ENCODE measurements around the gene GIMAP2. TPM values are rescaled to one million over a fixed set of nuclear protein-coding genes. Genes with fewer than 3 reads are reported as not detected.
"Not testable (repeated sequence)": the region's sequence is repeated elsewhere in the genome, so short reads cannot be mapped to it uniquely, and the experiment has no call there.

The GIMAP2 gene
- 10 to 100 TPM; 45.0 to 49.5 TPM for total RNA-seq

- peak; percentile 56 for DNase-seq
- intact Hi-C loops (cut with micrococcal nuclease): loop anchor here (1.0 to 5.0 kb wide), 7 partner anchors 17 to 235 kb away; partner anchors contain the start of genes GIMAP1, GIMAP7 and GIMAP8
- Mint-ChIP-seq H3K27me3 (ENCODE audit: low read depth) (no peaks in the 10 kb centered on the region), H3K4me1 (ENCODE audit: low read depth) (peaks cover 73% of the 10 kb centered on the region), H3K36me3 (ENCODE audit: low read depth) (peaks cover 51% of the 10 kb centered on the region), H3K27ac (peak within 1 kb of the TSS; percentile 98), H3K9me3 (peaks cover 18% of the 10 kb centered on the region), H3K4me3 (peak within 1 kb of the TSS; percentile 93)
- CTCF ChIA-PET: interaction anchor here (0.6 to 1.7 kb wide), 13 partner anchors 9 to 247 kb away, joined by 3 to 7 read pairs (median 3); partner anchors contain the start of genes GIMAP4 and GIMAP8
Measured at GRCh38 chr7:150685219-150686029, at the start of gene GIMAP2. Gene GIMAP2, plus strand, starts transcription at chr7:150685706. Its CDS starts 1,354 bp downstream, at chr7:150687060.

- no peak overlapping the region for H3K27ac Mint-ChIP-seq
- peaks cover 24% of the 10 kb centered on the region for H3K36me3 Mint-ChIP-seq (ENCODE audit: low read depth)
- CTCF ChIA-PET: interaction anchor here (1.0 kb wide), 1 partner anchor 10 kb away, joined by 3 read pairs; no protein-coding TSS in a partner anchor
- H3K9me3 Mint-ChIP-seq: peaks cover 26% of the 10 kb centered on the region
- no peak for DNase-seq
- no peak overlapping the region for H3K4me3 Mint-ChIP-seq
- intact Hi-C loops (cut with micrococcal nuclease): no loop called here
- H3K27me3 Mint-ChIP-seq (ENCODE audit: low read depth): no peaks in the 10 kb centered on the region
- peaks cover 52% of the 10 kb centered on the region for H3K4me1 Mint-ChIP-seq (ENCODE audit: low read depth)
Measured at GRCh38 chr7:150641854-150642253, 43.7 kb upstream of the GIMAP2 start.

DNA sequence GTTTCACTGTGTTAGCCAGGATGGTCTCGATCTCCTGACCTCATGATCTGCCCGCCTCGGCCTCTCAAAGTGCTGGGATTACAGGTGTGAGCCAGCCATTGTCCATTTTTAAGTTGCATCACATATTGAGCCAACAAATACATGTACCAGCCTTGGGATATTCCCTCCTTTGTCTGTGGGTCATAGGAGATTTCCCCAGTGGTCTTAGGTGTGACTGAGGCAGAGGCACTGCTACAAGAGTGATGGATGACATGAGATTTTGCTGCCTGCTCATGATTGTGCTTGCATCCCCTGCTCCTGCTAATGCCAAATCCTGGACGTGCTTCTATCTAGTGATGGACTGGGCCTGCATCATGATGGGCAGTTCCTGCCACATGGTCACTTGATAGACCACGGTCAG, 42.6 kb upstream of the GIMAP2 start:
- peaks cover 51% of the 10 kb centered on the region for H3K4me1 Mint-ChIP-seq (ENCODE audit: low read depth)
- H3K9me3 Mint-ChIP-seq: peaks cover 22% of the 10 kb centered on the region
- no peaks in the 10 kb centered on the region for H3K27me3 Mint-ChIP-seq (ENCODE audit: low read depth)
- no peak overlapping the region for H3K4me3 Mint-ChIP-seq
- DNase-seq: no peak
- H3K27ac Mint-ChIP-seq: no peak overlapping the region
- CTCF ChIA-PET: no interaction called here
- H3K36me3 Mint-ChIP-seq (ENCODE audit: low read depth): peaks cover 27% of the 10 kb centered on the region
- intact Hi-C loops (cut with micrococcal nuclease): no loop called here

GRCh38 chr7:150645259-150646020, 40.1 kb upstream of the GIMAP2 start:
- H3K27ac Mint-ChIP-seq: peak overlapping the region; percentile 25
- peaks cover 57% of the 10 kb centered on the region for H3K4me1 Mint-ChIP-seq (ENCODE audit: low read depth)
- CTCF ChIA-PET: interaction anchor here (0.6 to 1.5 kb wide), 2 partner anchors 23 to 196 kb away, joined by 4 read pairs; no protein-coding TSS in a partner anchor
- peaks cover 15% of the 10 kb centered on the region for H3K36me3 Mint-ChIP-seq (ENCODE audit: low read depth)
- no peak for DNase-seq
- H3K4me3 Mint-ChIP-seq: no peak overlapping the region
- intact Hi-C loops (cut with micrococcal nuclease): loop anchor here (1.0 kb wide), 1 partner anchor 23 kb away; no protein-coding TSS in a partner anchor
- no peaks in the 10 kb centered on the region for H3K27me3 Mint-ChIP-seq (ENCODE audit: low read depth)
- peaks cover 10% of the 10 kb centered on the region for H3K9me3 Mint-ChIP-seq

DNA sequence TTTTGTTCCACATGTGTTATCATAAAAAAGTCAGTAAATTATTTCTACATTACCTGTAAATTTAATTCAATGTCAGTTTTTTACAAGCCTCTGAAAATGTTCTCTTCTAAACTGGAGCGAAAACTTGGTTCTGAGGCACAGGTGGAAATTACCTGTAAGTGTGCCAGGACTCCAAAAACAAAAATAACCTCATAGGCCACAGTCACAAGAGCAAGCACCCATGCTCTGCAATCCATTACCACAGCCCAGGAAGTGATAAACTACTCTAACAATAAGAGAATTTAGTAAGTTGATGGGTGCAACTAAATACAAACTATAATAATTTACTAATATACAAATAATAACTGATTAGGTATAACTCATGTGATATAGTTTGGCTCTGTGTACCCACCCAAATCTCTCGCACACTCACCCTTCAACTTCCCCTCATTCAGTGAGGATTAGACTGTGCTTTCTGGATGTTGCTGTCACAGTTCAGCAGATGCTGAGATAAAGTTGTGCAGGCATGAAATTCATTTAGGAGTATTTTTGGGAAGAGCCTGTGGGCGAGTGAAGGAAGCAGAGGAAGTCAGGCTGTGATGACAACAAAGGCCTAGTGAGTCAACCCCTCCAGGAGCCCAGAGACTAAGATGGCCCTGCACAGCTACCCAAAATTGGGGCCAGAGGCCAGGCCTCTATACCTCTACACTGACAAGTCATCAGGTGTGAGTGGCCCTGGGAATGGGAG, 37.0 kb upstream of the GIMAP2 start:
- H3K9me3 Mint-ChIP-seq: peaks cover 31% of the 10 kb centered on the region
- peaks cover 12% of the 10 kb centered on the region for H3K36me3 Mint-ChIP-seq (ENCODE audit: low read depth)

GRCh38 chr7:150649080-150649385, 36.5 kb upstream of the GIMAP2 start:
- peaks cover 31% of the 10 kb centered on the region for H3K9me3 Mint-ChIP-seq
- peaks cover 12% of the 10 kb centered on the region for H3K36me3 Mint-ChIP-seq (ENCODE audit: low read depth)
- CTCF ChIA-PET: interaction anchor here (0.5 to 1.6 kb wide), 3 partner anchors 9 to 358 kb away, joined by 3 to 4 read pairs (median 4); no protein-coding TSS in a partner anchor
- no peak overlapping the region for H3K4me3 Mint-ChIP-seq
- H3K27ac Mint-ChIP-seq: peak overlapping the region; percentile 62
- no peaks in the 10 kb centered on the region for H3K27me3 Mint-ChIP-seq (ENCODE audit: low read depth)
- intact Hi-C loops (cut with micrococcal nuclease): no loop called here
- H3K4me1 Mint-ChIP-seq (ENCODE audit: low read depth): peaks cover 57% of the 10 kb centered on the region
- no peak for DNase-seq

More for the DNA sequence above, 37.0 kb upstream of the GIMAP2 start:
- CTCF ChIA-PET: interaction anchor here (1.0 kb wide), 1 partner anchor 9 kb away, joined by 3 read pairs; no protein-coding TSS in a partner anchor
- no peak for DNase-seq
- intact Hi-C loops (cut with micrococcal nuclease): no loop called here
- Mint-ChIP-seq H3K4me1 (ENCODE audit: low read depth) (peaks cover 56% of the 10 kb centered on the region), H3K4me3 (no peak overlapping the region), H3K27me3 (ENCODE audit: low read depth) (no peaks in the 10 kb centered on the region), H3K27ac (peak overlapping the region; percentile 62)

DNA sequence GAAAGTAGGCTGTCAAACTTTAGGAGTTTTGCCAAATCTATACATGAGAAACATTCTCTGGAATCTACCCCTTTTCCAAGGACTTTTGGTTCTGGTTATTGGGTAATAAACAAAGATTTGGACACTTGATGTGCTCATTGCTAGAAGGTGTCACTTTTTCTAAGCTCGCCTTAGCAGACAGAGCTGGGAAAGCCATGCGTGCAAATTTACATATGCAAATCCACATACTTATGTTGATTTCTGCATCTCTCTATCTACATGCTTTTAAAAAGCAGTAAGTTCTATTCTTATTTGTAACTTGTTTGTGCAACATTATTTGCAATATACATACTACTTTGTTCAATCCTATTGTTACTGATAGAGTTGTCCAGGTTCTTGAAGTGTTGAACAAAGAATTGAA, 30.8 kb upstream of the GIMAP2 start:
- CTCF ChIA-PET: no interaction called here
- Mint-ChIP-seq H3K4me1 (ENCODE audit: low read depth) (peaks cover 22% of the 10 kb centered on the region), H3K27me3 (ENCODE audit: low read depth) (no peaks in the 10 kb centered on the region), H3K9me3 (peaks cover 35% of the 10 kb centered on the region), H3K36me3 (ENCODE audit: low read depth) (peaks cover 1% of the 10 kb centered on the region), H3K4me3 (no peak overlapping the region), H3K27ac (no peak overlapping the region)
- intact Hi-C loops (cut with micrococcal nuclease): no loop called here
- no peak for DNase-seq

GRCh38 chr7:150656047-150656446, 29.5 kb upstream of the GIMAP2 start:
- no peak overlapping the region for H3K4me3 Mint-ChIP-seq
- peaks cover 3% of the 10 kb centered on the region for H3K36me3 Mint-ChIP-seq (ENCODE audit: low read depth)
- intact Hi-C loops (cut with micrococcal nuclease): no loop called here
- no peaks in the 10 kb centered on the region for H3K27me3 Mint-ChIP-seq (ENCODE audit: low read depth)
- peaks cover 29% of the 10 kb centered on the region for H3K9me3 Mint-ChIP-seq
- DNase-seq: no peak
- peaks cover 24% of the 10 kb centered on the region for H3K4me1 Mint-ChIP-seq (ENCODE audit: low read depth)
- H3K27ac Mint-ChIP-seq: no peak overlapping the region
- CTCF ChIA-PET: no interaction called here

GRCh38 chr7:150657526-150657925, 28.0 kb upstream of the GIMAP2 start:
- Mint-ChIP-seq H3K9me3 (peaks cover 17% of the 10 kb centered on the region), H3K4me3 (no peak overlapping the region), H3K27me3 (ENCODE audit: low read depth) (no peaks in the 10 kb centered on the region), H3K4me1 (ENCODE audit: low read depth) (peaks cover 29% of the 10 kb centered on the region), H3K36me3 (ENCODE audit: low read depth) (peaks cover 3% of the 10 kb centered on the region), H3K27ac (no peak overlapping the region)
- intact Hi-C loops (cut with micrococcal nuclease): no loop called here
- CTCF ChIA-PET: interaction anchor here (0.6 to 0.9 kb wide), 4 partner anchors 8 to 100 kb away, joined by 3 read pairs; no protein-coding TSS in a partner anchor
- DNase-seq: no peak

GRCh38 chr7:150660939-150661613, 24.4 kb upstream of the GIMAP2 start:
- H3K9me3 Mint-ChIP-seq: peaks cover 13% of the 10 kb centered on the region
- DNase-seq: no peak
- no peak overlapping the region for H3K27ac Mint-ChIP-seq
- H3K4me3 Mint-ChIP-seq: no peak overlapping the region
- no peaks in the 10 kb centered on the region for H3K27me3 Mint-ChIP-seq (ENCODE audit: low read depth)
- peaks cover 8% of the 10 kb centered on the region for H3K36me3 Mint-ChIP-seq (ENCODE audit: low read depth)
- peaks cover 48% of the 10 kb centered on the region for H3K4me1 Mint-ChIP-seq (ENCODE audit: low read depth)
- intact Hi-C loops (cut with micrococcal nuclease): no loop called here
- CTCF ChIA-PET: interaction anchor here (1.5 kb wide), 1 partner anchor 212 kb away, joined by 3 read pairs; no protein-coding TSS in a partner anchor

GRCh38 chr7:150662821-150663220, 22.7 kb upstream of the GIMAP2 start:
- H3K36me3 Mint-ChIP-seq (ENCODE audit: low read depth); H3K27me3 Mint-ChIP-seq (ENCODE audit: low read depth); H3K9me3 Mint-ChIP-seq; DNase-seq; H3K4me3 Mint-ChIP-seq: not testable (repeated sequence)
- Mint-ChIP-seq H3K4me1 (ENCODE audit: low read depth) (peaks cover 64% of the 10 kb centered on the region), H3K27ac (peak overlapping the region; percentile 64)
- intact Hi-C loops (cut with micrococcal nuclease): loop anchor here (1.0 kb wide), 1 partner anchor 13 kb away; no protein-coding TSS in a partner anchor
- CTCF ChIA-PET: interaction anchor here (1.0 to 1.3 kb wide), 2 partner anchors 17 to 210 kb away, joined by 3 read pairs; no protein-coding TSS in a partner anchor

All from activated naive CD4-positive, alpha-beta T cell treated with anti-CD3 and anti-CD28 coated beads for 36 hours (primary cell).